ENCODE results near the gene SLC25A33.

- no peak for TF ChIP-seq CTCF (IDR thresholded peaks at IDR 0.05; ENCODE audit: insufficient read depth, low read length)
- no peak for TF ChIP-seq SPI1 (IDR thresholded peaks at IDR 0.05; ENCODE audit: borderline replicate concordance, low read depth)
- no peak for TF ChIP-seq POLR2AphosphoS5 (IDR thresholded peaks at IDR 0.05; ENCODE audit: low read depth)
- no peak for TF ChIP-seq GABPA (IDR thresholded peaks at IDR 0.05; ENCODE audit: low read depth)
Measured at GRCh38 chr1:9558946-9559545, 19.8 kb downstream of the SLC25A33 start.
